HG03175 (cell line): ENCODE measurements around the gene OR4Q2.
"Not testable (repeated sequence)": the region's sequence is repeated elsewhere in the genome, so short reads cannot be mapped to it uniquely, and the experiment has no call there.

Source experiments
- ATAC-seq: cut with Tn5 transposase; IDR thresholded peaks from one replicate; pipeline ENCODE4 v1.9.1; 2021; ENCODE audit warnings: mild to moderate bottlenecking, moderate library complexity; ENCODE audit not compliant: unreplicated experiment

The OR4Q2 gene

GRCh38 chr14:20001863-20002262, at the start of gene OR4Q2:
OR4Q2 (plus strand) TSS chr14:20002163.
- no peak for ATAC-seq

- not testable (repeated sequence) for ATAC-seq
These were observed 32.2 kb upstream of the OR4Q2 start for GRCh38 chr14:19969735-19970134.

GRCh38 chr14:19974844-19975243, 27.1 kb upstream of the OR4Q2 start:
- no peak for ATAC-seq

GRCh38 chr14:19975291-19975690, 26.7 kb upstream of the OR4Q2 start, which contains the start of gene OR4K15:
OR4K15 (plus strand) TSS chr14:19975591; CDS start chr14:19975591, 0 bp downstream.
- no peak for ATAC-seq

GRCh38 chr14:19993438-19993837, 8.5 kb upstream of the OR4Q2 start:
- ATAC-seq, result no peak

- no peak for ATAC-seq
These were observed 356 bp downstream of the OR4Q2 start for GRCh38 chr14:20002319-20002718.

GRCh38 chr14:20008156-20008555, 6.2 kb downstream of the OR4Q2 start:
- ATAC-seq, result no peak

GRCh38 chr14:20019257-20019865, 17.4 kb downstream of the OR4Q2 start, which contains the start of gene OR4K14:
OR4K14 (minus strand) TSS chr14:20019307; CDS start chr14:20015193, 4,114 bp downstream.
- no peak for ATAC-seq

GRCh38 chr14:20031058-20031457, 29.1 kb downstream of the OR4Q2 start:
- no peak for ATAC-seq

GRCh38 chr14:20035449-20035848, 33.5 kb downstream of the OR4Q2 start:
- peak; percentile 47 for ATAC-seq

- no peak for ATAC-seq
These were observed 34.0 kb downstream of the OR4Q2 start, which contains the start of gene OR4K13 for GRCh38 chr14:20035938-20036337. OR4K13 (minus strand) TSS chr14:20036038; CDS start chr14:20034758, 1,280 bp downstream.

GRCh38 chr14:20044243-20044642, 42.3 kb downstream of the OR4Q2 start:
- ATAC-seq, result no peak

GRCh38 chr14:20048202-20048601, 46.2 kb downstream of the OR4Q2 start:
- ATAC-seq, result no peak
